Activated CD4-positive, alpha-beta T cell treated with anti-CD3 and anti-CD28 coated beads, Interleukin-10, Interleukin-2, amounts not matched to agents 100 ng/mL and 50 ng/mL, durations not matched to agents 16 hours and 8 hours (primary cell): ENCODE data around the gene IGF2BP2.

Source experiments
- DNase-seq: peaks from one replicate; pipeline ENCODE4 v3.0.0-alpha.2; 2020

IGF2BP2 gene

DNA sequence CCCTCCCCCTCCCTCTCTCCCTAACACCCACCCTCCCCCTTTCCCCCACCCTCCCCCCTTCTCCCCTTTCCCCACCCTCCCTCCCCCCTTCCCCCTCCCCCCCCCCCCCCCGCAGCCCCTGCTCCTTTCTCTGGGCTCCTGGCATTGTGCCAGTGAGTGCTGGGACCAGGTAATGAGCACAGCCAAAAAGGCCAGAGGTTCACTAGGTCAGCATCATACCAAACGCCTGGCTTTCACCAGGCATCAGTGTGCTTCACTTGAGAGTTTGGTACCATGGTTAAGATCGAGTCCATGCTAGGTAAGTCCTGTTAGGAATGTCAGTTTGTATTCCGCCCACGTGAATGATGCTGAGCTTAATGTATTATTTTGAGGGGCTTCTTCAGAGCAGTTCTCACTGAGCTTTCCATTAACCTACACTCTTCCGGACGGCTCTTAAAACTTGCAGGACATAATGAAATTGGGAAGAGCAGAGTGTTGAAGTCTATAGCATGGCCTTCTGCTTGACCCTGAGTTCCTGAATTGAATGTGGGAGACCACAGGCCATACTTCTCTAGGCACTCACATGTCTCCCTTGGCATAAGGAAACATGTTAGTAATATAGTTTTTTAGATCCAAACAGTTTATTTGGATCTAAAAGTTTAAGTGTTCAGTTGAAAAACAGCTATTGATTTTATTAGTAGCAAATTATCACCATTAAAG lies 193.2 kb downstream of the IGF2BP2 start:
- DNase-seq: no peak

- no peak for DNase-seq
Observed at GRCh38 chr3:185631108-185631507, 193.7 kb downstream of the IGF2BP2 start.

DNA sequence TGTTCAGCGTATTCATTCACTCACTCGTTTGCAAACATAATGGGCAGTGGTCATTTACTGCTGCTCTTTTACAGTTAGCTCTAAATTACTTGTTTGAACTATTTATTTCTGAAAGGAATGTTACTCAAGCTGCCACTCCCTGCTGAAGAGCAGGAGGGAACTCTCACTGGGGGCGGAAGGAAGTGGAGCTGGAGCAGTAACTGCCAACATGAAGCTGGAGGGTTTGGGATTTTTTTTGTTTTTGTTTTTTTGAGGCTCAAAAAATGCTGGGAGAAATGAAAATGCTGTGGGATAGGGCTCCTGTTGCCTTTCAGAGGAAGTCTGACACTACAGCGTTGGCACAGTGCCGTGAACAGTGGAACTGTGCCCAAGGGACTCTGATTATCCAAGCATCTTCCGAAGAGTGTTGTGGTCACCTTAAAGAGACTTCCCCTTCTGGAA lies 194.6 kb downstream of the IGF2BP2 start:
- DNase-seq: no peak

DNA sequence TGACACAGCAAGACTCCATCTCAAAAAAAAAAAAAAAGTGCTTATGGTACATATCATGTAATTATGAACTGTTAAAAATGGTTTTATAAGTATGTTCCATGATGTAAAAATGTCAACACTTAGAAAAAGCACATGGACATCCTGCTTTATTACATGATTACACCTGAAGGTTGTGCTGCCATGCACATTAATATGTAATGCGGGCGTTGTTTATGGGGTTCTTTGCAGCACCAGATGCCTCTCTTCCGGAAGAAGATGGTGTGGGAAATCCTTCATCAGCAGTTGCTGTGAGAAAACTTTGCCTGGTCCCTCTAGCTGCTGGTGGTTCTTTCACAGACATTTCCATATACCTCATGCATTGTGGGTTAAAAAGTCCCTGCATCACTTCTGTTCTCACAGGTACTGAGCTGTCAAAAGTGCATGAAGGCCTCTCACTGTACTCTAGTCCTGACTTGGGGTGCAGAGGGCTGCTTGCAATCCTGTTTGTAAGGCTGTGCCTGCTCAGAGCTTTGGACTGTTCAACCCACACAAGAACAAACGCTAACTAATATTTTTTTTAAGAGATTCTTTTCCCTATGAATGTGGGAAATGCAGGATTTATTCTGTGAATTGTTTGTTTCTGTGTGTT lies 195.2 kb downstream of the IGF2BP2 start:
- DNase-seq: no peak

- peak; percentile 13 for DNase-seq
Observed at GRCh38 chr3:185625784-185626183, 199.1 kb downstream of the IGF2BP2 start.

GRCh38 chr3:185623939-185624665 lies 200.7 kb downstream of the IGF2BP2 start:
- DNase-seq: no peak

DNA sequence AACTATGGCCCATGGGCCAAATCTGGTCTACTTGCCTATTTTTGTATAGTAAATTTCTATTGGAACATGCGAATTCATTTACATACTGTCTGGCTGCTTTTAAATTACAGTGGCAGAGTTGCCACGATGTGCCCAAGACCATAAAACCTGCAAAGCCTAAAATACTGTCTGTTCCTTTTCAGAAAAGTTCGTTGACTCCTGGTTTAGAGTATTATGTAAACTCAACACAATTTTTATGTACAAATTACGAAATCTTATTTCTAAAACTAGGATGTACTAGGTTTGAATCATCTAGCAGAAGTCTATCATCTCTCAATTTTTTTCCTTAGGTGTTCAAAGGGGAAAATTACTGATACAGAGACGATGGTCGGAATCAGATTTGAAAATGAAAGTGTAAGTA lies 211.8 kb downstream of the IGF2BP2 start:
- no peak for DNase-seq

DNA sequence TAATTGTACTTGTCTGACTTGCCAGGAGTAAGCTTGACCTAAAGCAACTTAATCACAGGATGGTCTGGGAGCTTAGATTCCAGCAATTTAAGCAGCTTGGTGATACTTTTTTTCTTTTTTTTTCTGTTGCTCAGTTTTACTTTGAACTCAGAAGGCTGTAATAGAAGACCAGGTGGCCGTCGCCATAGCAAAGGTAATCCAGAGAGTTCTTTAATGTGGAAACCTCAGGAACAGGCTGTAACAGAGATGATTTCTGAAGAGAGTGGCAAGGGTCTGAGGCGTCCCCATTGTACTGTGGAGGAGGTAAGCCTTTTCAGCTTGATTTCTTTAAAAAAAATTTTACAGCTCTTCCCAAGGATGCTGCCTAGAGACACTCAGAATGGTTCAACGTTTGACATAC lies 218.6 kb downstream of the IGF2BP2 start:
- no peak for DNase-seq

- no peak for DNase-seq
Observed at GRCh38 chr3:185605566-185605965, 219.3 kb downstream of the IGF2BP2 start.

GRCh38 chr3:185595526-185595925 lies 229.3 kb downstream of the IGF2BP2 start:
- no peak for DNase-seq

DNA sequence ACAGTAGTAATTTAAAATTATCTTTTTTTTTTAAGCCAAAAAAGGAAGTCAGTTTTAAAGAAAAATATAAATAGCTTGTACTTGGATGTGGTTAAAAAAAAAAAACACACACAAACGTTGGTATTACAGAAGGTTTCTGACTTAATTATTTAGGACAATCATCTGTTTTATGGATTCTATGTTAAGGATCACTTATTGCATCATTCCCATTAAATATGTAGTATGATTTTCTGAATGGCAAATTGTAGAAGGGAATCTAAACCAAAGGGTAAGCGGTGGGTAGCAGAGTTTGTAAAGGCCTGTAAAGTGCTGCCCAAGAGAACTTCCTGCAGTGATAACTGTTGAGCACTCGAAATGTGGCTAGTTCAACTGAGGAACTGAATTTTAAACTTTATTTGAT lies 230.8 kb downstream of the IGF2BP2 start:
- no peak for DNase-seq
